HG03442 (cell line): ENCODE results near the gene CFAP99.

Source experiments
- ATAC-seq: cut with Tn5 transposase; IDR thresholded peaks from one replicate; pipeline ENCODE4 v1.9.1; 2021; ENCODE audit warnings: mild to moderate bottlenecking, moderate library complexity; ENCODE audit not compliant: unreplicated experiment

The CFAP99 gene

DNA sequence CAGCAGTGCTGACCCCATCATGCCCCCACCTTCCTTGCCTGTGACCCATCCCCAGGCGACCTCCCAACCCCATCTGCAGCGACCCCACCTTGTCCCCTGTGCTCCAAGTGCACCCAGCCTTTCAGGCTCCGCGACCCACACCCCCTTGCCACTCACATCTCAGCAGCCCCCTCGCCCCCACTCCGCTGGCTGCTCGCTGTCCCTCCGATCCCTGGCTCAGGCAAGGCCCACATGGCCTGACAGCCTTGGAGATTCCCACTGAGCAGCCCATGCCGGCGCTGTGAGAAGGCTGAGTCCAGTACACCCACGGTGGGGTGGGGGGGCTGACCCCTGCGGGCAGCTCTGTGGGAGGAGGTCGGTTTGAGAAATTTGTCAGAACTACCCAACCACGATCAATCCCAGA, 9.4 kb upstream of the CFAP99 start:
- no peak for ATAC-seq

DNA sequence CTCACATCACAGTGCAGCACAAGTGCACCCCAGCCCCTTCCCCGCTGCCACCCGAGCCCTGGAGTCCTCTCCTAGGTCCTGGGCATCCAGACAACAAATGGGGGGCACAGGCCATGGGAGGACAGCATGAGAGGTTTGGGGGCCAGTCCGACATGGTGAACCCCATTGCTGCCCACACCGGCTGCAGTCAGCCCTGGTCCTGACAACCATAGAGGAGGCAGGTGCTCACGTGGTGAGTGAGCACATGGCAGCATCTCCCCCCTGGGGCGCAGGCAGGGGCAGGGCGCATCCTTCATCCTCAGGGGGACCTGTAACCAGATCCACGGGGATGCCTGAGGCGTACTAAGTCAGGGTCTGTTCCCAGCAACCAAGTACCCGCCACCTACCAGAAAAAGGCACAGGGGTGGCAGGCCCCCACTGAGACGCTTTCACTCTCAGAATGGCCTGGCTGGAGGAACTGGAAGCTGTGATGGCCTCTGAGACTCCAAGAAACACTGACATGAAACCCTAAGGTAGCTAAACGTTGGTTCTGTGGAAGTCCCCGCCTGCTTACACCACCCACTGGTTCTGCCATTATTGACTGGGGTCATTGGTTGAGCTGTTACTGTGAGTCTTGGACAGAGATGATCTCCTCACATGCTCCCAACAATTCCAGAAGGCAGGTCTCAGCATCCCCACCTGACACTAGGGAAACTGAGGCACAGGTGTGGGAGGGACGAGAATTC, 6.8 kb upstream of the CFAP99 start:
- ATAC-seq = no peak

DNA sequence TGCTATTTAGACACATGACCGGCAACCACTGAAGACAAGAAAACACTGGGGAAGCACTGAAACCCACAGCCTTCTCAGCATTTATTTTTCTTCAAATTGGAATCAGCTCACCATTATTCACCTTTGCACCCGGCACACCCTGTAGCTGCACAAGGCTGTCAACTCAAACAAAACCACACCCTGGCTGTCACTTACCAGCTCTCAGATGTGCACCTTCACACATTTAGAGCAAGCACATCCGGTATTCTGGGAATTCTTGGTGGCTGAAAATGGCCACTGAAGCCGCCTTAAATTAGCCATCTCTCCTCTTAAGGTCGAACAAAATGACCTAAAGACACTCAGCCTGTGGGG, 6.2 kb upstream of the CFAP99 start:
- peak; percentile 17 for ATAC-seq

DNA sequence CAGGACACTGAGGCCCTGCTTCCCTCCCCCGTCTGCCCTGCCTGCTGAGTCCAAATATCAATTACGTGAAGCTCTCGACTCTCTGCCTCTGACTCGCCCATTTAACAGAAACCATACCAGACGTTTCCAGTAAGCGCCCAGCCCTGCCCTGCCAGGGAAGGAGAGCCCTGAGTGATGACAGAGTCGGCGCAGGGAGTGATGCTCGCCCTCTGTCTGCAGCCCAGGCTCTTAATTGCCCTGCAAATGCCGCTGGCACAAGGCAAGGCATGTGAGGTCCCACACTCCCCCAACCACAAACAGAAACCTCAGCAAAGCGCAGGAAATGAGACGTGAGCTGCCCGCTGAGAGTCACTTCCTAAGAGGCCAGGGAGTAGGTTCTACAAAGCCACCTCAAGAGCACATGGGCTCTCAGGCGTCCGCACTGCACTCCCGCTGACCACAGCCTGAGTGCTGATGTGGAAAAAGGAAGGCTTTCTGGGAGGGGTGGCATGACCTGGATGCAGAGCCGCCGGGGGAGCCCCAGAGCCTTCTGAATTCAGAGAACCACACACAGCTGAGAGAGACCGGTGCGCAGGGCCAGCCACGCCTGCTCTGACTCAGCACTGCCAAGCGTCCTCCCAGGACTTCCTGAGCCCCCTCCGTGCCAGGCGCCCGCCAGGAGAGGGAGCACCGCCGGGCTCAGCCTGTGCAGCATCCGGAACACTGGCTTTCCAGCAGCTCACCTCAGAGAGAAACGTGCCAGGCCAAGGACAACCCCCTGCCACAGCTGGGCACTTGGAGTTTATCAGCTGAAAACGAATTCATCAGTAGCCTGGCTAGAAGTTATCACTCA, 5.7 kb upstream of the CFAP99 start:
- peak; percentile 48 for ATAC-seq

DNA sequence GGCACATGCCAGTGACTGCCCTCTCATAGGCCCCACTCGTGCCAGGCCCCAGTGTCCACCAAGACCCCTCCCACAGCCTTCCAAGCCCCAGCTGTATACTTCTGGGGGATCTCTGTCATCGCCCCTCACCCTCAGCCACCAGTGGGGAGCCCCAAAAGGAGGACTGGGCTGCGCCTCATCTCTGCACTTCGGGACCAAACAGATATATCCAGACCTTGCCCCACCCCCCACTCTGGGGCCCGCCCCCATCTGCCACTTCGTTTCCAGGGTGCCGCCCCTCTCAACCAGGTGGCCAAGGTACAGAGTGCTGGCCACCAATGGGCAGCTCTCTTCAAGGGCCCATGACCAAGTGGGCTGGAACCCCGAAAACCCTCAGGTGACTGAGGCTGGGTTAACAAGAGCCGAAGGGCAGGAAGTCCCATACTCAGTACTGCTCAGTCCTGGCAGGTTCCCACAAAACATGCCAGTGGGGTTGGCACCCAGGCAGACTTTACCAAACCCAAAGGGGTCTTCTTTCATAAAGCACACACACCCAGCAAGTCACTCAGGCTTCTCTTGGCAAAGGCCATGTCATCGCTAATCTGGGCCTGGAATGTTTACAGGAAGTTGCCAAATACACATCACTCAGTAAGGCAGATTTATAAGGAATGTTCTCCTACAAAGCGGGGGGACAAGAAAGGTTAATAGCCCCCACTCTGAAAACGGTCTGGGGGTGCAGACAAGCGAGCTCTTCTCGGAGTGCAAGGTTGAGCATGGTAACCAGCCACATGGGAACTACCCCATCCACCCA, 4.7 kb upstream of the CFAP99 start:
- ATAC-seq = no peak

DNA sequence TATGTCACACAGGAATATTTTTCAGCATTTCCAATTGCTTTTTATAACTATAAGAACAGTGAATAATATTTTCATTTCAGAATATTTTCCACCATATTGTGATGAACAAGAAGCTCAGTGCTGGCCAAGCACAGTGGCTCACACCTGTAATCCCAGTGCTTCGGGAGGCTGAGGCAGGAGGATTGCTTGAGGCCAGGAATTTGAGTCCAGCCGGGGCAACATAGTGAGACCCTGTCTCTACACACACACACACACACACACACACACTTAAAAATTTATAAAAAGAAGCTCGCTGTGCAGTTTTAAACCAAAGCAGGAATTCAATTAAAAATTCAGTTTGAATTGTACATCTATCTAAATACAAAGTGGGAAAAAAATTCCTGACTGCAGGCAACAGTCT, 3.5 kb upstream of the CFAP99 start:
- no peak for ATAC-seq

DNA sequence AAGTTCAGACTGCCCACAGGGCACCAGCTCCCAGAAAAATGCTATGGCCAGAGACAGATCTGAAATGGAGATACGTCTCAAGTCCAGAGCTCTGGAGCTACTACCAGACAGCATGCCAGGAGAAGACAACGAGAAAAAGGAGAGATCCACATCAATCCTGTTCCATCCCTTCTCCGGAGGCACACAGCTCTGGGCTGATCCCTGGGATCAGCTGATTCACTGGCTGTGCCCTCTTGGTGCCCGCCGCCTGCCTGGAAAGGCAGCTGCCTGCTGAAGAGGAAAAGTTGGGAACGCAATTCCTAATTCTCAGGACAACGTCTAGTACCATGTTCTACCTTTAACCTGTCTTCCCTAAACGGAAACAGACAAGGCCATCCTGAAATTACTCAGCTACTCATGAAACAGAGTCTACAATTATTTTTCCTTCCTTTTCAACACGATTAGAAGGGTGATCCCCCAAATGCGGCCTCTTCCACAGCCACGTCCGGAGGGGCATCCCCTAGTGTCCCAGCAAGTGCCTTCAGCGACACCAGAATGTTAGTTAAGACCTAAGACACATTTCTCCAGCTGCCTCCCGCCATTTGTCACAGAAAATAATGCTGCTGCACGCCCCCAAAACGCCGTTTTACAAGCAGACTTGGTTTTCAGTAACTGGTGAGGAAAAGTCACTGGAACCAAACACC, 2.7 kb upstream of the CFAP99 start:
- no peak for ATAC-seq

DNA sequence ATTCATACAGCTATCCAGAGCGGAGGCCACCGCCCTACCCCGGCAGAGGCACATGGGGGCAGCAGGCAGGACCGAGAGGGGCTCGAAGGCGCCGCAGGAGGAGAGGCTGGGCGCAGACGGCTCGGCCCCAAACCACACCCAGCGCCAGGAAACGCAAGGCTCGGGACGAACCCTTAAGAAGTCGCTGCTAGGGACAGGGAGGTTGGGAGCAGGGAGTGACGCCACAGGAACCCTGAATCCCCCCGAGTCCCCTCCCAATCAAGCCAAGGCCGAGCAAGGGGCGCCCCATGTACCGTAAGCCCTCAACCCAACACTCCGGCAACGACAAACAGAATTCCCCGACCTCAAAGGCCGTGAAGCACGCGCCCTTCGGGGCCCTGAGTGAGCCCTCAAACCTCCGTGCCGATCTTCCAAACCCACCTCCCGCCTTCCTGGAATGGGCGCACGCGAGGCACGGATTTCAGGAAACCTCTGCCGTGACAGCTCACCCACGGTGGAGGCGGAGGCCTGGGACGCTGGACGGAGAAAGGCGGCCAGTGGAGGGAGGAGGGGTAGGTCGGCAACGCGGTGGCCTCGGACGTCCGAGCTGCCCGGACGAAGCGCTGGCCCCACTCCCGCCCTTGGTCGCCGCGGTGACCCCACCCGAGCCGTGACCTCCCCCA, 2.1 kb upstream of the CFAP99 start:
- no peak for ATAC-seq

DNA sequence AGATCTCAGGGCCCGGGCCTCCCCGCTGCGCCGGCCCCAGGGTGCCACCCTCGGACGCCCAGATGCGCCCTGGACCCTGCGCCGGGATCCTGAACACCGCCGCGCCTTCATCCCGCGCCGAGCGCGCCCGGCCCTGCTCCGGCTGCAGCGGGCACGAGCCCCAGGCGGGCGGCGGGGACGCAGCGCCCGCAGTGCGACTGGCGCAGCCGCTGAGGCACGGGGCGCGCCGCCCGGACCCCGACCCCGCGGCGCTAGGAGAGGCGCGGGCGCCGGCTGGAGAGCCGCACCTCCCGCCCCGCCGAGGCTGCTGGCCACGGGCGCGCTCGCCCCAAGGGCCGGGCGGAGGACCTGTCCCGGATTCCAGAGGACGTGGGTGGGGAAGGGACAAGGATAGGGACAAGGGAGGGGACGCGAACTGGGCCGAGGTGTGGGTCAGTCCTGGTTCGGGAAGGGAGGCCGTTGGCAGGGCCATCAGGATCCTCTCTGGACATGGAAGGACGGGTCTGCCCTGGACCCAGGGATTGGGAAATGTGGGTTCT, 1.5 kb upstream of the CFAP99 start:
- no peak for ATAC-seq

DNA sequence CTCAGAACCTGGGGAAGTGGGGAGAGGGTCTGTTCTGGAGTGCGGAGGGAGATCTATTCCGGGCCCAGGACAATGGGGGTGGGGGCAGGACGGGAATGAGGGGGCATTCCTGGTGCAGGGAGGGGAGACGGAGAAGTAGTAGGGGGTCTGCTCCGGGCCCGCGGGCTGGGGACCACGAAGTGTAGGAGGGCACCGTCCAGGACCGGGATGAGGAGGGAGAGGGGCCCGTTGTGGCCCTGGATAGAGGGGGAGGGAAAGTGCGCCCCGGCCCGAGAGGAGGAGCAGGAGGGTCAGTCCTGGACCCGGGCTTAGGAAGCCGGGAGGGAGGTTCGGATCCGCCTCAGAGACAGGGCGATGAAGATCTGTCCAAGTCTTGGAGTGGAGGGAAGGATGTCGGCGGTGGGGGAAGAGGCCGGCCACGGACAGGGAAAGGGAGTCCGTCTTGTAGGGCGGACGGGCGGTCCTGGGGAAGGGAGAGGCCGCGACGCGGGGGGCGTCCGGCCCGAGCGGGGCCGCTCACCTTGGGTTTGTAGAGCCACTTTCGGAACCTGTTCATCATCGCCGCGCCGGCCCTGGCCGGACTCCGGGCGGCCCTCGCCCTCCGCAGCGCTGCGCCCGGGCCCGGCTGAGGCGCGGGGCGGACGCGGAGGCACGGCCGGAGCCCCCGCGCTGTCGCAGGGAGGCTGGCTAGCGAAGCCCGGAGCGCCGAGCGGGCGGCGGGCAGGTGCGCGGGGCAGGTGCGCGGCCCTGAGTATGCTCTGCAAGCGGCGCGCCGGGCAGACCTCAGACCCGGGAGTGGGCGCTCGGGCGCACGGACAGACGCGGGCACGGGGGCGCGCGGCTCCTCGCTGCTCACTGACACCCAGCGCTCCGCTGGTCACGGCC, 748 bp upstream of the CFAP99 start, which contains the start of gene ZFYVE28:
ZFYVE28 (minus strand) TSS at position 881 of the 885 bp plus-strand sequence; CDS start at position 559, 322 bp downstream.
- no peak for ATAC-seq

DNA sequence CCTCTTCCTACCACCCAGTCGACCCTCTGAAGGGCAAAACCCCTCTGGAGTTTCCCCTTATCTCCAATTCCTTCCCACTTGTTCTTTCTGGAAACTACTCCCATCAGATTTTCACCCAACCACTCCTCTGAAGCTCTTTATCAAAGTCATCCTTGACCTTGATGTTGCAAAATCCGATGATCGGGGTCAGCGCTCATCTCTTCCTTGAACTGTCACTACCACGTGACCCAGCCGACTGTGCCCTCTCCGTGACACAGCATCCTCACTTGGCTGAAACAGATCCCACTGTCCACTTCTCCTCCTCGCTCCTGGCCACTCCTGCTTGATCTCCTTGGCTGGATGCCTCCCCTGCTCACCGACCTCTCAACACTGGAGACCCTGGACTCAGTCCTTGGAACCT, 1.1 kb downstream of the CFAP99 start:
- no peak for ATAC-seq

DNA sequence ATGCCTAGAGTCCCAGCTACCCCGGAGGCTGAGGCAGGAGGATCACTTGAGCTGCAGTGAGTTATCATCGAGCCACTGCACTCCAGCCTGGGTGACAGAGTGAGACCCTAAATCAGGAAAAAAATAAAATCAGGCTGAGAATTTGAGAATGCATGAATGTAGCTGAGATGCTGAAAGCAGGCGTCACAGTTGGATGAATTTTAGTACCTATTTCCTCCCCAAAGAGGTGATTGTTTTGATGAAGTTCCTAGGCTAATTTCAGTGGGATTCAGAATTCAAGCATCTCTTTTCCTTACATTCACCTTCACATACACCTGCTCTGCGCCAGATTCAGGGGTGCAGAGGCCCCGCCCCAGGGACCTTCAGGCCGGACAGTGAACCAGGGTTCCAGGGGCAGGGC, 3.2 kb downstream of the CFAP99 start:
- ATAC-seq = no peak

DNA sequence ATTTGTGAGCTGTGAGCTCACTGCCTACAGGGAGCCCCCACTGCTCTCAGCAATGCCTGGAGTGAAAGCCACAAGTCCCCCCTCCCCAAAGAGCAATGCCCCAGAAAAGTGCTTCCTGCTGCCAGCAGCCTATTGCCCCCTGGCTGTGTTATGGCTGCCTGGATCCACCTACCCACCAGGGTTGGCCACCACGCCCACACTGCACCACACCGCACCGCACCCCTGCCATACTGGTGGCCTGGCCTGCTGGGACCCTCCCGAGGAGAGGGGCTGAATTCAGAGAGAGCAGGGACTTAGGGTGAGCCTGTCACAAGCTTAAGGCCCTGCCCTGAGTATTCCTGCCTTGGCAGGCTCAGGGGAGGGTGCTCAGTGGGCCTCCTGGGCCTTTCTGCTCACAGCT, 4.3 kb downstream of the CFAP99 start:
- no peak for ATAC-seq

DNA sequence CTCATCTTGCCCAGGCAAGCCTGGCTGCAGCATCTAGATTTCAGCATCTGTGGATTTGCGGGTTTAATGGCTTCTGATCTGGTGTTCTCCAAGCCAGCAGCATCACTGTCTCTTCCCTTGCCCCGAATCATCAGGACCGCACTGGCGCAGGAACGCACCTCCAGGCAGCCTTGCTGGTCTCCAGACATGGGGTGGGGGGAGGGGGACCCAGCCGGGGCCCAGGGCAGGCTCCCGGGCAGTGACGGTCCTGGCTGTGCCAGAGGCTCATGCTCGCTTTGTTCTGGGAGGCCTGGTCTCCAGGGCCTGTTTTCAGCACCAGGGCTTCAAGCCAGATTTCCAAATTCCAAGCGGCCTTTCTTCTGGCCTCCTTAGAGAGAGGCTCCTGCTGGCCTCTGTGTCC, 4.9 kb downstream of the CFAP99 start:
- no peak for ATAC-seq

DNA sequence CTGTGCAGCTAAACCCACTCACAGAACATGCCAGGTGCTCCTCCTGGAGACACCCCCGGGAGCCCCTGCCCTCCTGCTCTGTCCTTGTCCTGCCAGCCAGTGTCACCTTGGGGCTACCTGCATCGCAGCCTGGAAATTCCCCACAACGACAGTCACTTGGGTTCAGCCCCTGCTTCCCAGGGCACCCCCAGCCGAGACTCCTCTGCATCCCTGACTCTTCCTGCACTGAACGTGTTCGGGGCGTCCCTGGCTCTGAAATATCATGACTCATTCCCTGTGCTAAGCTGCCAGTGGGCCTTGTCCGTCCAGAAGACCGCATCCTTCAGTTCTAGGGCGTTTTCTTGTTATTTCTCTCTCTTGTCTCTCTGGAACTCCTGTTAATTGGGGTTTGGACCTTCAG, 5.8 kb downstream of the CFAP99 start:
- ATAC-seq = no peak

DNA sequence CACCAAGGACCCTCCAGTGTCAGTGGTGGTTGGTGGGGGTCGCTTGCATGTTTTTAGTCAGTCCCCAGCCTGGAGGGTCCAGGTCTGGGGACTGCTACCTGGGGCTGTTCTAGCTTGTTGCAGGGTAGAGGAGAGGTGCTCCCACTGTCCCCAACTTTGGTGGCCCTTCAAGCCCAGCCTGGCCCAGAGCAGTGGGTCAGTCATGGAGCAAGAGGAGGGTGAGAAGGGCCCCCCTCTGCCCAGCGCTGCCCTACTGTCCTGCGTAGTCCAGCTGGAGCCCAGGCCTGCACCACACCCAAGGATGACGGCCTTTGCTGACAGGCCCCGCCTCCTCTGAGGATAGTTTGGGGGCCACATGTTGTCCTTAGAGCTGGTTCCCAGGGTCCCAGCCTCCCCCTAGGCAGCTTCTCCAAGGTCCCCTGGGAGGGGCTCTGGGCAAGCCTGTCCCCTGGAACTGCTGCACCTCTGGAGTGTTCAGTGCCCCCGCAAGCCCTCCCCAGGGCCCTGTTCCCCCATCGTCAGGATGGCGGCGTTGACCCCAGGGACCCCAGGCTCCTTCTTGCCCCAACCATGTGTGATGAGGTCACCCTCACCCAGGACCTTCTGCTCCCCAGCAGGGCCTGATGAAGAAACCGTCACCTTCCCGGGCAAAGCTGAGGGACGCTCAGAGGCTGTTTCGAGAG, 6.8 kb downstream of the CFAP99 start:
- no peak for ATAC-seq

DNA sequence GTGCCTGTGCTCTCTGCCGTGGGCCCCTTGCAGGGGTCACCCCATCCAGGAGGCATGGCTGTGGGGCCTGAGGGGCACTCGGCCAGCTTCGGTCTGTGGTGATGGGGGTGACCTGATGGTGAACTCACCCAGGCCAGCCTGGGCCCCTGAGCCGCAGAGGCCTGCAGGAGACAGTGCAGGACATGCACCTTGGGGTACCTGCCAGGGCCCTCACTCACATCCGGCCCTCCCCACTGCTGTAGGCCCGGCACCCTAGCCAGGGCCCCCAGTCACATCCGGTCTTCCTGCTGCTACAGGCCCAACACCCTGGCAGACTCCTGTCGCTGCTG, 7.3 kb downstream of the CFAP99 start:
- no peak for ATAC-seq

DNA sequence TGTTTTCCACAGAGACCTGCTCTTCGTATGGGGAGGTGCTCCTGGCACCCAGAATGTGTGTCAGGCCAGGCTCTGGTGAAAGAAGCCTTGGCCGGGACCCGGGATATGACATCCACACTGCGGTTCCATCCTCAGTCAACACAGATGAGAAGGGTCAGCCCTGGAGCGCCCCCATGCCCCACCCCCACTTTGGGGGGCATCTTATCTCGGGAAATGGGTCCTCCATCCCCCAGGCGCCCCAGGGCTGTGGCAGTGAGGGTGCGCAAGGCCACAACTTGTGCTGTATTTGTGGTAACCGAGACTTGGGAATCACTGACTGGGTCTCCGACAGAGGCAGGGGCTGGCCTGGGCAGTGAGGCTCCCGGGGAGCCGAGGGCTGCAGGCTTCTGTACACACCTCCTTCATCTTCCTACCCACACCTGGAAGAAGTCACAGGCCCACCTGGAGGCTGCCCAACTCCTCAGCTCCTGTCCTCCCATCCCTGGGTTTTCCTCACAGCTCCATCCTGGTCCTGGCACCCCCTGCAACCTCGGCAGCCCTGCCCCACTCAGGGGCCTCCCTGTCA, 8.0 kb downstream of the CFAP99 start:
- no peak for ATAC-seq
